Stimulated activated CD4-positive, alpha-beta T cell treated with anti-CD3 and anti-CD28 coated beads, Interleukin-1b, Interleukin-23, amount 100 ng/mL, for 24 hours (primary cell): Measurements from ENCODE around the gene PRTN3.
"Not testable (repeated sequence)": the region's sequence is repeated elsewhere in the genome, so short reads cannot be mapped to it uniquely, and the experiment has no call there.

Experiments
- DNase-seq, 4 experiments: peaks; one replicate each; pipeline ENCODE4 v3.0.0-alpha.2; 2020; ENCODE audit warnings: low read depth in 4 of 4, low spot score in 1 of 4

The PRTN3 gene

GRCh38 chr19:815079-815774, 25.6 kb upstream of the PRTN3 start:
- no peak for DNase-seq

- DNase-seq, result no peak
Measured at GRCh38 chr19:815775-816499, 24.9 kb upstream of the PRTN3 start.

GRCh38 chr19:816500-816857, 24.3 kb upstream of the PRTN3 start:
- DNase-seq, result no peak

GRCh38 chr19:820212-820611, 20.6 kb upstream of the PRTN3 start:
- DNase-seq, result not testable (repeated sequence)

- no peak for DNase-seq
Measured at GRCh38 chr19:821231-821824, 19.5 kb upstream of the PRTN3 start.

- no peak for DNase-seq
Measured at GRCh38 chr19:821825-822503, 18.8 kb upstream of the PRTN3 start, which contains the start of gene PLPPR3. Gene PLPPR3, minus strand, starts transcription at chr19:821955. Its CDS starts 396 bp downstream, at chr19:821559.

- DNase-seq, result no peak
Measured at GRCh38 chr19:823565-824121, 17.2 kb upstream of the PRTN3 start.

GRCh38 chr19:824885-825284, 15.9 kb upstream of the PRTN3 start:
- no peak for DNase-seq

GRCh38 chr19:825897-826644, 14.7 kb upstream of the PRTN3 start:
- DNase-seq, result no peak

GRCh38 chr19:827314-827709, 13.5 kb upstream of the PRTN3 start:
- no peak for DNase-seq

GRCh38 chr19:827710-828321, 13.0 kb upstream of the PRTN3 start, which contains the start of gene AZU1:
Gene AZU1, plus strand, starts transcription at chr19:827837. Its CDS starts 10 bp downstream, at chr19:827847.
- DNase-seq, result no peak

GRCh38 chr19:829129-829758, 11.6 kb upstream of the PRTN3 start:
- DNase-seq, result no peak

- DNase-seq, result no peak
Measured at GRCh38 chr19:831407-832369, 9.1 kb upstream of the PRTN3 start.

GRCh38 chr19:834216-834615, 6.6 kb upstream of the PRTN3 start:
- DNase-seq, result no peak

GRCh38 chr19:835210-835810, 5.5 kb upstream of the PRTN3 start:
- DNase-seq, result no peak

GRCh38 chr19:842802-843179, 2.0 kb downstream of the PRTN3 start:
- not testable (repeated sequence) for DNase-seq

- no peak for DNase-seq
Measured at GRCh38 chr19:843180-843835, 2.5 kb downstream of the PRTN3 start.
